ENCODE measurements around the gene APH1A. TPM values are rescaled to one million over a fixed set of nuclear protein-coding genes. Genes with fewer than 3 reads are reported as not detected.
"Not testable (repeated sequence)": the region's sequence is repeated elsewhere in the genome, so short reads cannot be mapped to it uniquely, and the experiment has no call there.

Gene APH1A
- total RNA-seq (2021; ENCODE audit: unreplicated experiment) (109 TPM), Bru-seq, nascent RNA (percentile 84 among the genes with signal in this experiment), BruChase-seq, experiment 1, labeled RNA remaining after a 6-hour chase (percentile 98 among the genes with signal in this experiment), BruChase-seq, experiment 2, labeled RNA remaining after a 2-hour chase (percentile 95 among the genes with signal in this experiment)
- 90.6 and 98.7 TPM in 2 replicates for polyA plus RNA-seq (2012)
- long read RNA-seq, transcript APH1A-203 (7 exons, 1,713 nt) = major isoform, 13 of 22 reads
- long read RNA-seq, partial matches to known transcripts = 1 of 22 reads
- long read RNA-seq, other reads (novel, unspliced or antisense) = 5 of 22 reads

DNA sequence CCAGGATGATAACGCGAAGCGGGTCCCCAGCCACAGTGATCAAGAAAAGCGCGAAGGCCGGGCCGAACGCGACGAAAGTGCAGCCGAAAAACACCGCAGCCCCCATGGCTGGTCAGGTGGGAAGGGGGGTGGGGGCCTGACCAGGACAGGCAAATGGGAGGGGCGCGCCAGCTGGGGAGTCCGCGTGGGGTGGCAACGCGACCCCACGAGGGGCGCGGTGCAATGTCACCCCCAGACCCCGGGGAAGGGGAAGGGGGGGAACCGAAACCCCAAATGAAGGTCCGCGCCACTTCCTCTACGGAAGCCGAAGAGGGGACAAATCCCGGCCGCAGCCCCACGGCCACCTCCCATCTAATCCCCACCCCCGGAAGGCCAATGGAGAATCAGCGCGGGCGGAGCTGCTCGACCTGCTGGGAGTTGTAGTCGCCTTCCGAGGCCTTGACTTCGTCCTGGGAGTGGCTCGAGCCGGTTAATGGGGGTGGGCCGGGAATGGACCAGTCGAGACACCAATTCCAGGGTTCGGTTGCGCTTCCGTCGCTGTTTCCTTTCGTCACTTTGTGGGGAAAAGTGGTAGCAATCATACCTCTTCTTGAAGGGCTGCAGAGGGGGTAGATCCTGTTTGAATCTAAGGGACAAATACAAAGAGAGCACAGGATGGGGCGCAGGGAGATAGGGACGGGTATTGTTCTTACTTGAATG, at the start of gene APH1A:
Gene APH1A (minus strand): TSS at position 312 of the 699 bp plus-strand sequence. CDS start 206 bp downstream, at position 106.
- Histone ChIP-seq H2AFZ (ENCODE audit: low read depth, low read length, poor library complexity, severe bottlenecking) (peak within 1 kb of the TSS; percentile 47), H3K27ac (ENCODE audit: low read depth, low read length) (peak within 1 kb of the TSS; percentile 69), H3K9me2 (ENCODE audit: insufficient read depth) (no peaks in the 10 kb centered on the region), H3K79me2 (ENCODE audit: insufficient read depth, low read length) (peaks cover 22% of the 10 kb centered on the region), H3K4me1 (ENCODE audit: control insufficient read depth in 1 of 2, insufficient read depth in 2 of 2, low read length in 2 of 2) (peaks cover 22 to 33% of the 10 kb centered on the region in 2 experiments), H3K9ac (ENCODE audit: low read length) (peak within 1 kb of the TSS; percentile 97), H3K27me3 (ENCODE audit: insufficient read depth, low read length) (no peaks in the 10 kb centered on the region), H3K4me3 (replicated peaks in 1 of 2; ENCODE audit: low read depth in 1 of 2, low read length in 2 of 2) (peak within 1 kb of the TSS; percentile 93 to 100), H3K36me3 (ENCODE audit: control insufficient read depth in 1 of 2, insufficient read depth in 2 of 2, low read length in 2 of 2) (peaks cover 3 to 15% of the 10 kb centered on the region in 2 experiments; a peak in 2 of 4 replicates), H4K20me1 (ENCODE audit: insufficient read depth) (no peaks in the 10 kb centered on the region), H3K4me2 (ENCODE audit: low read length) (peak within 1 kb of the TSS; percentile 99), H3K9me3 (ENCODE audit: control insufficient read depth in 1 of 2, insufficient read depth in 1 of 2, low read depth in 1 of 2, low read length in 2 of 2) (no peaks in the 10 kb centered on the region)
- no TSS peak for BruUV-seq (replicated peaks)
- ATAC-seq = peak; percentile 98
- ChIA-PET POLR2A (interaction anchor here (1.0 kb wide), 1 partner anchor 12 kb away, joined by 3 read pairs; no protein-coding TSS in a partner anchor), CTCF (interaction anchor here (1.0 kb wide), 1 partner anchor 13 kb away, joined by 5 read pairs; no protein-coding TSS in a partner anchor), RAD21 (ENCODE audit: low non-redundant PET in 1 of 2, low total read pairs in 2 of 2, uncharacterized antibody in 2 of 2, unreplicated experiment in 2 of 2) (no interaction called here)
- TF ChIP-seq POLR2AphosphoS5 (IDR thresholded peaks at IDR 0.05; ENCODE audit: low read depth, low read length) = peak; percentile 64
- no peak for TF ChIP-seq EZH2phosphoT487 (IDR thresholded peaks at IDR 0.05; ENCODE audit: borderline replicate concordance)
- TF ChIP-seq ELF1 (IDR thresholded peaks at IDR 0.05; ENCODE audit: borderline replicate concordance, low read depth) = no peak; the same call in 1 of the 2 replicates
- TF ChIP-seq, protein P1, sequence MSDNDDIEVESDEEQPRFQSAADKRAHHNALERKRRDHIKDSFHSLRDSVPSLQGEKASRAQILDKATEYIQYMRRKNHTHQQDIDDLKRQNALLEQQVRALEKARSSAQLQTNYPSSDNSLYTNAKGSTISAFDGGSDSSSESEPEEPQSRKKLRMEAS (IDR thresholded peaks at IDR 0.05) = peak; percentile 62
- peak; percentile 68; the same call in 1 of the 2 replicates for TF ChIP-seq CBX3 (IDR thresholded peaks at IDR 0.05; ENCODE audit: low read depth)
- peak; percentile 87 for TF ChIP-seq SP1 (IDR thresholded peaks at IDR 0.05; ENCODE audit: low read depth)
- TF ChIP-seq EGR1 (IDR thresholded peaks at IDR 0.05; ENCODE audit: low read depth) = peak; percentile 85
- peak; percentile 80 for TF ChIP-seq YY1 (IDR thresholded peaks at IDR 0.05; ENCODE audit: extremely low read depth, insufficient replicate concordance, low read depth, low read length)
- no peak; the same call in 1 of the 2 replicates for TF ChIP-seq SRF (IDR thresholded peaks at IDR 0.05; ENCODE audit: low read depth)
- TF ChIP-seq SIN3A (IDR thresholded peaks at IDR 0.05; ENCODE audit: low read depth) = no peak
- TF ChIP-seq, protein P2, sequence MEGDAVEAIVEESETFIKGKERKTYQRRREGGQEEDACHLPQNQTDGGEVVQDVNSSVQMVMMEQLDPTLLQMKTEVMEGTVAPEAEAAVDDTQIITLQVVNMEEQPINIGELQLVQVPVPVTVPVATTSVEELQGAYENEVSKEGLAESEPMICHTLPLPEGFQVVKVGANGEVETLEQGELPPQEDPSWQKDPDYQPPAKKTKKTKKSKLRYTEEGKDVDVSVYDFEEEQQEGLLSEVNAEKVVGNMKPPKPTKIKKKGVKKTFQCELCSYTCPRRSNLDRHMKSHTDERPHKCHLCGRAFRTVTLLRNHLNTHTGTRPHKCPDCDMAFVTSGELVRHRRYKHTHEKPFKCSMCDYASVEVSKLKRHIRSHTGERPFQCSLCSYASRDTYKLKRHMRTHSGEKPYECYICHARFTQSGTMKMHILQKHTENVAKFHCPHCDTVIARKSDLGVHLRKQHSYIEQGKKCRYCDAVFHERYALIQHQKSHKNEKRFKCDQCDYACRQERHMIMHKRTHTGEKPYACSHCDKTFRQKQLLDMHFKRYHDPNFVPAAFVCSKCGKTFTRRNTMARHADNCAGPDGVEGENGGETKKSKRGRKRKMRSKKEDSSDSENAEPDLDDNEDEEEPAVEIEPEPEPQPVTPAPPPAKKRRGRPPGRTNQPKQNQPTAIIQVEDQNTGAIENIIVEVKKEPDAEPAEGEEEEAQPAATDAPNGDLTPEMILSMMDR (IDR thresholded peaks at IDR 0.05 in 2 of 3, conservative IDR thresholded peaks at IDR 0.05 in 1 of 3; ENCODE audit: borderline replicate concordance in 1 of 3, insufficient read depth in 1 of 3, low read depth in 2 of 3, low read length in 2 of 3) = no peak
- no peak for TF ChIP-seq POLR2A (IDR thresholded peaks at IDR 0.05; ENCODE audit: borderline replicate concordance, extremely low read depth, insufficient read depth, insufficient read length)
- peak; percentile 54; the same call in 1 of the 2 replicates for TF ChIP-seq ZFX (IDR thresholded peaks at IDR 0.05)
- TF ChIP-seq ZNF274 (IDR thresholded peaks at IDR 0.05; ENCODE audit: low read depth, low read length) = no peak
- TF ChIP-seq, protein P3, sequence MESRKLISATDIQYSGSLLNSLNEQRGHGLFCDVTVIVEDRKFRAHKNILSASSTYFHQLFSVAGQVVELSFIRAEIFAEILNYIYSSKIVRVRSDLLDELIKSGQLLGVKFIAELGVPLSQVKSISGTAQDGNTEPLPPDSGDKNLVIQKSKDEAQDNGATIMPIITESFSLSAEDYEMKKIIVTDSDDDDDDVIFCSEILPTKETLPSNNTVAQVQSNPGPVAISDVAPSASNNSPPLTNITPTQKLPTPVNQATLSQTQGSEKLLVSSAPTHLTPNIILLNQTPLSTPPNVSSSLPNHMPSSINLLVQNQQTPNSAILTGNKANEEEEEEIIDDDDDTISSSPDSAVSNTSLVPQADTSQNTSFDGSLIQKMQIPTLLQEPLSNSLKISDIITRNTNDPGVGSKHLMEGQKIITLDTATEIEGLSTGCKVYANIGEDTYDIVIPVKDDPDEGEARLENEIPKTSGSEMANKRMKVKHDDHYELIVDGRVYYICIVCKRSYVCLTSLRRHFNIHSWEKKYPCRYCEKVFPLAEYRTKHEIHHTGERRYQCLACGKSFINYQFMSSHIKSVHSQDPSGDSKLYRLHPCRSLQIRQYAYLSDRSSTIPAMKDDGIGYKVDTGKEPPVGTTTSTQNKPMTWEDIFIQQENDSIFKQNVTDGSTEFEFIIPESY (IDR thresholded peaks at IDR 0.05; ENCODE audit: extremely low read depth, insufficient replicate concordance, low read length) = peak; percentile 74
- intact Hi-C loops (cut with micrococcal nuclease) = no loop called here
- peak; percentile 91 for DNase-seq (ENCODE audit: low read depth, low spot score)

DNA sequence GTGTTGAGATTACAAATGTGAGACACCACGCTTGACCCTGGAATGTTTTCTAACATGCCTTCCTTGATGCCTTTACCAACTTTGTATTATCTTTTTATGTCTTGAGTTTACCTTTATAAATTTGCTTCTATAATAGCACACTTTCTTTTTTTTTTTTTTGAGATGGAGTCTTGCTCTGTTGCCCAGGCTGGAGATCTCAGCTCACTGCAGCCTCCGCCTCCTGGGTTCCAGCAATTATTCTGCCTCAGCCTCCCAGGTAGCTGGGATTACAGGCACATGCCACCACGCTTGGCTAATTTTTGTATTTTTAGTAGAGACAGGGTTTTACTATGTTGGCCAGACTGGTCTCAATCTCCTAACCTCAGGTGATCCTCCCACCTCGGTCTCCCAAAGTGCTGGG, 45.9 kb upstream of the APH1A start:
- H3K9me3 ChIP-seq (ENCODE audit: control insufficient read depth in 1 of 2, insufficient read depth in 1 of 2, low read depth in 1 of 2, low read length in 2 of 2); ATAC-seq; H3K79me2 ChIP-seq (ENCODE audit: insufficient read depth, low read length); RAD21 ChIA-PET (ENCODE audit: low non-redundant PET in 1 of 2, low total read pairs in 2 of 2, uncharacterized antibody in 2 of 2, unreplicated experiment in 2 of 2); H3K4me1 ChIP-seq (ENCODE audit: control insufficient read depth in 1 of 2, insufficient read depth in 2 of 2, low read length in 2 of 2); H3K4me2 ChIP-seq (ENCODE audit: low read length); POLR2A ChIA-PET; H2AFZ ChIP-seq (ENCODE audit: low read depth, low read length, poor library complexity, severe bottlenecking); intact Hi-C loops (cut with micrococcal nuclease); H4K20me1 ChIP-seq (ENCODE audit: insufficient read depth); H3K9ac ChIP-seq (ENCODE audit: low read length); H3K36me3 ChIP-seq (ENCODE audit: control insufficient read depth in 1 of 2, insufficient read depth in 2 of 2, low read length in 2 of 2); H3K9me2 ChIP-seq (ENCODE audit: insufficient read depth); DNase-seq (ENCODE audit: low read depth, low spot score); CTCF ChIA-PET; H3K27ac ChIP-seq (ENCODE audit: low read depth, low read length); H3K27me3 ChIP-seq (ENCODE audit: insufficient read depth, low read length); H3K4me3 ChIP-seq (replicated peaks in 1 of 2; ENCODE audit: low read depth in 1 of 2, low read length in 2 of 2); BruUV-seq (replicated peaks): not testable (repeated sequence)
